SK-N-SH (cell line): ENCODE results near the gene GLTPD2. TPM values are rescaled to one million over a fixed set of nuclear protein-coding genes. Genes with fewer than 3 reads are reported as not detected.

Experiments
- CTCF ChIA-PET: fragments of 300-600, 350-600 bp; formaldehyde crosslinking; extraction: SDS; loops from one replicate; lab custom pipeline; 2021; lab: Yijun Ruan, JAX
- POLR2A ChIA-PET: fragments of 350-600 bp; sonication (Branson Sonifier 250); formaldehyde crosslinking; extraction: SDS; loops from one replicate; lab custom pipeline; 2020; ENCODE audit warnings: antibody characterized with exemption, inconsistent platforms; lab: Yijun Ruan, JAX
- DNase-seq: peaks from one replicate; pipeline ENCODE4 v3.0.0; 2012
- H2AFZ ChIP-seq: fragments of 200-600 bp; sonication (generic); 2 replicates; pipeline ENCODE4 v1.8.1; 2016; ENCODE audit warnings: antibody characterized with exemption, mild to moderate bottlenecking, low read depth
- H3F3A ChIP-seq: fragments of 200-600 bp; sonication (generic); replicated peaks from 2 replicates; pipeline ENCODE3; 2016; ENCODE audit warnings: antibody characterized with exemption, mild to moderate bottlenecking; ENCODE audit not compliant: insufficient read depth
- H3K27ac ChIP-seq, 2 experiments: fragments of 200-500 bp in 1 of 2; fragments of 200-600 bp in 1 of 2; sonication (Bioruptor generic) in 1 of 2; sonication (generic), shearing (Covaris generic) in 1 of 2; 2 replicates each; pipeline versions ENCODE4 v1.5.1 to v1.6.1; 2014 to 2016; ENCODE audit warnings: low read depth in 2 of 2, inconsistent platforms in 1 of 2, low read length in 1 of 2, mild to moderate bottlenecking in 1 of 2, mixed read lengths in 1 of 2
- H3K27me3 ChIP-seq: fragments of 200-600 bp; sonication (generic), shearing (Covaris generic); 2 replicates; pipeline ENCODE4 v1.6.1; 2016; ENCODE audit warnings: mixed run types; ENCODE audit not compliant: insufficient read depth
- H3K36me3 ChIP-seq, 2 experiments: fragments of 200-500 bp in 1 of 2; fragments of 200-600 bp in 1 of 2; sonication (Bioruptor generic) in 1 of 2; sonication (generic) in 1 of 2; replicated peaks in 1 of 2; 2 replicates each; pipeline versions ENCODE3 to v1.5.1; 2014 to 2016; ENCODE audit warnings: low read length in 1 of 2, mild to moderate bottlenecking in 1 of 2; ENCODE audit not compliant: insufficient read depth in 2 of 2, control insufficient read depth in 1 of 2
- H3K4me1 ChIP-seq, 2 experiments: fragments of 200-500 bp in 1 of 2; fragments of 200-600 bp in 1 of 2; sonication (Bioruptor generic) in 1 of 2; sonication (generic), shearing (Covaris generic) in 1 of 2; 2 replicates each; pipeline versions ENCODE4 v1.5.1 to v1.6.1; 2014 to 2016; ENCODE audit warnings: low read depth in 1 of 2, low read length in 1 of 2, mixed run types in 1 of 2; ENCODE audit not compliant: insufficient read depth in 2 of 2, control insufficient read depth in 1 of 2
- H3K4me2 ChIP-seq: fragments of 200-600 bp; sonication (generic), shearing (Covaris generic); 2 replicates; pipeline ENCODE4 v1.6.1; 2017; ENCODE audit warnings: mixed run types
- H3K4me3 ChIP-seq, 2 experiments: fragments of 200-500 bp in 1 of 2; fragments of 200-600 bp in 1 of 2; sonication (Bioruptor generic) in 1 of 2; sonication (generic), shearing (Covaris generic) in 1 of 2; 2 replicates each; pipeline versions ENCODE4 v1.5.1 to v1.8.1; 2014 to 2016; ENCODE audit warnings: low read depth in 2 of 2, inconsistent platforms in 1 of 2, low read length in 1 of 2, mild to moderate bottlenecking in 1 of 2, mixed read lengths in 1 of 2, moderate library complexity in 1 of 2
- H3K79me2 ChIP-seq: fragments of 200-600 bp; sonication (generic); 2 replicates; pipeline ENCODE4 v1.8.1; 2017; ENCODE audit warnings: mild to moderate bottlenecking; ENCODE audit not compliant: insufficient read depth
- H3K9ac ChIP-seq: fragments of 200-600 bp; sonication (generic); 2 replicates; pipeline ENCODE4 v1.6.1; 2017; ENCODE audit warnings: mixed run types
- H3K9me2 ChIP-seq: fragments of 200-600 bp; sonication (generic); 2 replicates; pipeline ENCODE4 v1.6.1; 2017; ENCODE audit warnings: mixed run types
- H3K9me3 ChIP-seq: fragments of 200-600 bp; sonication (generic); 2 replicates; pipeline ENCODE4 v1.6.1; 2017; ENCODE audit warnings: mixed run types, mild to moderate bottlenecking, moderate library complexity
- H4K20me1 ChIP-seq: fragments of 200-600 bp; sonication (generic); 2 replicates; pipeline ENCODE4 v1.6.1; 2017; ENCODE audit warnings: mild to moderate bottlenecking, mixed run types; ENCODE audit not compliant: insufficient read depth
- CHD2 ChIP-seq: fragments of 150-350 bp; IDR thresholded peaks from 2 replicates; pipeline ENCODE4 v1.6.1; 2018; ENCODE audit warnings: low read length; ENCODE audit not compliant: partially characterized antibody
- ELF1 ChIP-seq: IDR thresholded peaks from 2 replicates; pipeline ENCODE4 v1.4.0; 2012
- EP300 ChIP-seq, 2 experiments: IDR thresholded peaks; 2 replicates each; pipeline versions ENCODE4 v1.4.0 to v1.6.1; 2012; ENCODE audit warnings: borderline replicate concordance in 1 of 2, low read depth in 1 of 2, low read length in 1 of 2
- GATA2 ChIP-seq: sonication (generic); formaldehyde crosslinking; IDR thresholded peaks from 2 replicates; pipeline ENCODE4 v1.5.0; 2020; ENCODE audit warnings: mild to moderate bottlenecking, missing genetic modification reagents
- IRF3 ChIP-seq: fragments of 150-350 bp; IDR thresholded peaks from 2 replicates; pipeline ENCODE4 v1.6.1; 2016; ENCODE audit warnings: mild to moderate bottlenecking, low read depth, low read length
- JUND ChIP-seq: IDR thresholded peaks from 2 replicates; pipeline ENCODE4 v1.4.0; 2012
- MAX ChIP-seq: IDR thresholded peaks from 2 replicates; pipeline ENCODE4 v1.4.0; 2012; ENCODE audit warnings: low read depth
- NRF1 ChIP-seq: IDR thresholded peaks from 2 replicates; pipeline ENCODE4 v1.6.1; 2012; ENCODE audit warnings: low read depth, mild to moderate bottlenecking, low read length
- RAD21 ChIP-seq: IDR thresholded peaks from 2 replicates; pipeline ENCODE4 v1.6.1; 2012; ENCODE audit warnings: mild to moderate bottlenecking, low read length
- REST ChIP-seq: IDR thresholded peaks from 2 replicates; pipeline ENCODE4 v1.6.1; 2012; ENCODE audit warnings: mild to moderate bottlenecking, low read depth, low read length, moderate library complexity
- RFX5 ChIP-seq: IDR thresholded peaks from 2 replicates; pipeline ENCODE4 v1.6.1; 2012; ENCODE audit warnings: mild to moderate bottlenecking, improper control_type of control experiment, low read length
- SMC3 ChIP-seq: IDR thresholded peaks from 2 replicates; pipeline ENCODE4 v1.6.1; 2012; ENCODE audit warnings: low read depth, low read length, improper control_type of control experiment
- USF2 ChIP-seq: fragments of 150-350 bp; IDR thresholded peaks from 2 replicates; pipeline ENCODE4 v1.6.1; 2017; ENCODE audit warnings: antibody characterized with exemption, low read length, low read depth, borderline replicate concordance
- ZBTB33 ChIP-seq: IDR thresholded peaks from 2 replicates; pipeline ENCODE4 v1.4.0; 2012; ENCODE audit warnings: low read depth, borderline replicate concordance
- WGBS: methylation state at CpG from one replicate; pipeline ENCODE4 v1.1.6; 2017; ENCODE audit warnings: low lambda C conversion rate; 5-methylcytosine and 5-hydroxymethylcytosine counted together
- polyA plus RNA-seq, 3 experiments: library from polyadenylated mRNA; depleted of rRNA; stranded (reverse); fragments of >200 nt; gene quantifications; 2 replicates each; pipeline ENCODE4 v1.2.3, GENCODE V29; 2012

Gene GLTPD2
- polyA plus RNA-seq, 1 of the 3 experiments (the other 2 are of a cell fraction), result not detected

GRCh38 chr17:4740584-4740983 is 48.2 kb upstream of the GLTPD2 start:
- POLR2A ChIA-PET, result no interaction called here
- CTCF ChIA-PET, result interaction anchor here (1.6 to 2.5 kb wide), 2 partner anchors 9 to 49 kb away, joined by 6 read pairs; partner anchors contain the start of gene MED11
- no peak for TF ChIP-seq GATA2 (CRISPR knock-in tag)
- no peak for TF ChIP-seq JUND
- no peak for TF ChIP-seq REST
- TF ChIP-seq MAX, result no peak
- no peak for TF ChIP-seq RFX5
- TF ChIP-seq, all 33 proteins: peak for 0

GRCh38 chr17:4741544-4741943 is 47.2 kb upstream of the GLTPD2 start:
- no peaks in the 10 kb centered on the region for H3K9me3 ChIP-seq
- H4K20me1 ChIP-seq, result no peaks in the 10 kb centered on the region
- H3K4me2 ChIP-seq, result no peak overlapping the region
- 93% methylated on average over 8 of the region's 8 CpGs for WGBS
- no peak overlapping the region for H3K4me3 ChIP-seq
- no peaks in the 10 kb centered on the region for H3K79me2 ChIP-seq
- H3F3A ChIP-seq, result peaks cover 6% of the 10 kb centered on the region
- no peak for DNase-seq
- H3K9me2 ChIP-seq, result no peaks in the 10 kb centered on the region
- H3K27ac ChIP-seq, result no peak overlapping the region
- POLR2A ChIA-PET, result no interaction called here
- CTCF ChIA-PET, result interaction anchor here (0.6 to 2.5 kb wide), 5 partner anchors 9 to 149 kb away, joined by 3 to 6 read pairs (median 3); partner anchors contain the start of gene MED11
- no peak overlapping the region for H2AFZ ChIP-seq
- no peaks in the 10 kb centered on the region for H3K36me3 ChIP-seq
- no peak overlapping the region for H3K9ac ChIP-seq
- peaks cover 0 to 7% of the 10 kb centered on the region in 2 experiments; a peak in 1 of 4 replicates for H3K4me1 ChIP-seq
- peaks cover 33% of the 10 kb centered on the region for H3K27me3 ChIP-seq
- TF ChIP-seq RAD21 (no peak), USF2 (no peak), SMC3 (no peak), ZBTB33 (no peak), MAX (no peak), IRF3 (no peak), REST (no peak), CHD2 (no peak), NRF1 (no peak), ELF1 (no peak), EP300 (IDR thresholded peaks at IDR 0.05; ENCODE audit: borderline replicate concordance in 1 of 2, low read depth in 1 of 2, low read length in 1 of 2) (no peak)

More at GRCh38 chr17:4740584-4740983, 48.2 kb upstream of the GLTPD2 start:
- H3K9ac ChIP-seq, result no peak overlapping the region
- H3K4me1 ChIP-seq, result peaks cover 0 to 7% of the 10 kb centered on the region in 2 experiments; a peak in 1 of 4 replicates
- WGBS, result 97% methylated on average over 8 of the region's 8 CpGs
- no peak overlapping the region for H3K4me3 ChIP-seq
- peaks cover 6% of the 10 kb centered on the region for H3F3A ChIP-seq
- no peak overlapping the region for H3K27ac ChIP-seq
- no peaks in the 10 kb centered on the region for H3K79me2 ChIP-seq
- DNase-seq, result no peak
- H3K27me3 ChIP-seq, result peaks cover 23% of the 10 kb centered on the region
- H3K4me2 ChIP-seq, result no peak overlapping the region
- no peaks in the 10 kb centered on the region for H3K9me2 ChIP-seq
- no peaks in the 10 kb centered on the region for H3K9me3 ChIP-seq
- no peaks in the 10 kb centered on the region for H3K36me3 ChIP-seq
- H4K20me1 ChIP-seq, result no peaks in the 10 kb centered on the region
- no peak overlapping the region for H2AFZ ChIP-seq
